GM13977 (cell line): ENCODE results near the gene UQCRC2.
"Not testable (repeated sequence)": the region's sequence is repeated elsewhere in the genome, so short reads cannot be mapped to it uniquely, and the experiment has no call there.

Experiments used
- DNase-seq: peaks from one replicate; pipeline ENCODE4 v3.0.0; 2012; ENCODE audit warnings: low spot score
- in situ Hi-C: fragments of 300-500 bp; cut with MboI; formaldehyde crosslinking; loops from one replicate; pipeline ENCODE4 v1.12.0; 2022; ENCODE audit warnings: low sequenced_read_pairs, low pct_unique_long_range_greater_than_20kb, mixed read lengths, inconsistent platforms; ENCODE audit not compliant: unreplicated experiment
- TF ChIP-seq, protein P1 (sequence below): IDR thresholded peaks from 2 replicates; pipeline ENCODE4 v1.5.1; 2012; ENCODE audit warnings: mild to moderate bottlenecking, control low read depth; ENCODE audit not compliant: insufficient read depth; ENCODE audit errors: extremely low read depth, missing control alignments

The UQCRC2 gene

DNA sequence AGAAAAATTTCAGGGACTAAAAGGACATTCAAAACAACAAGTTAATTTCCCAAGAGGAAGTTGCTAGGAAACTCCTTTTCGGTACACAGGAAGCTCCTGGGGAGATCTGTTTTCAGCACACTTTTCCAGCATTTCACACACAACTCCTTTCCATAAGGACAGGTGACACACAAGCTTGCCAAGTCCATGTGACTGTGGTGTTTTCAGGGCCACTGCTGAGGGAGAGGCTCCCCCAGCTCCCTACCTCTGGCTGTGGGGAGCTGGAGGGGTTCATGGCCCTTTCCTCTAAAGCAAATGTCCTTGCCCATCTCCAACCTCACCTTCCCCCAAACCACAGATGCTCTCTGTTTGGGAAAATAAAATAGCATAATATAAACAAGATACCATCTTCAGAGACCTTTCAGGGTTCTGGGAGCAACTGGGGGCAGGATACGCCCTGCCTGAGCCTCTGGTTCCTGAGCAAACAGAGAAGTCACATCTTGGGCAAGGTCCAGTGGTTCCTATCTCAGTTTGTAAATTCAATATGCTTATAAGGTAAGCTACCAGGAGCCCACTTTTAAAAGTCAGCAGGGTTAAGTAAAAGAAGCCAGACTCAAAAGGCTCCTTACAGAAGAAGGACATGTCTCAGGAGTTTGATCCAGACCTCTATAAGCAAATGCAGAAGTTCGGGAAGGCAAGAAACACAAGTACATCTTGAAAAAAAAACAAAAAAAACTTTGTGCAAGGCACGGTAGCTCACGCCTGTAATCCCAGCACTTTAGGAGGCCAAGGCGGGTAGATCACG, 44.7 kb downstream of the UQCRC2 start:
- in situ Hi-C loops, result loop anchor here (10.0 kb wide), 1 partner anchor 187 kb away; no protein-coding TSS in a partner anchor
- TF ChIP-seq, protein P1, sequence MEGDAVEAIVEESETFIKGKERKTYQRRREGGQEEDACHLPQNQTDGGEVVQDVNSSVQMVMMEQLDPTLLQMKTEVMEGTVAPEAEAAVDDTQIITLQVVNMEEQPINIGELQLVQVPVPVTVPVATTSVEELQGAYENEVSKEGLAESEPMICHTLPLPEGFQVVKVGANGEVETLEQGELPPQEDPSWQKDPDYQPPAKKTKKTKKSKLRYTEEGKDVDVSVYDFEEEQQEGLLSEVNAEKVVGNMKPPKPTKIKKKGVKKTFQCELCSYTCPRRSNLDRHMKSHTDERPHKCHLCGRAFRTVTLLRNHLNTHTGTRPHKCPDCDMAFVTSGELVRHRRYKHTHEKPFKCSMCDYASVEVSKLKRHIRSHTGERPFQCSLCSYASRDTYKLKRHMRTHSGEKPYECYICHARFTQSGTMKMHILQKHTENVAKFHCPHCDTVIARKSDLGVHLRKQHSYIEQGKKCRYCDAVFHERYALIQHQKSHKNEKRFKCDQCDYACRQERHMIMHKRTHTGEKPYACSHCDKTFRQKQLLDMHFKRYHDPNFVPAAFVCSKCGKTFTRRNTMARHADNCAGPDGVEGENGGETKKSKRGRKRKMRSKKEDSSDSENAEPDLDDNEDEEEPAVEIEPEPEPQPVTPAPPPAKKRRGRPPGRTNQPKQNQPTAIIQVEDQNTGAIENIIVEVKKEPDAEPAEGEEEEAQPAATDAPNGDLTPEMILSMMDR, result no peak
- no peak for DNase-seq

- TF ChIP-seq, protein P1, result no peak
- in situ Hi-C loops, result loop anchor here (5.0 to 25.0 kb wide), 2 partner anchors 81 to 286 kb away; partner anchors contain the start of gene POLR3E
- no peak for DNase-seq
Measured at GRCh38 chr16:22001591-22001990, 48.4 kb downstream of the UQCRC2 start.

- DNase-seq, result not testable (repeated sequence)
- in situ Hi-C loops, result loop anchor here (5.0 to 25.0 kb wide), 2 partner anchors 80 to 285 kb away; partner anchors contain the start of gene POLR3E
Measured at GRCh38 chr16:22002047-22002446, 48.9 kb downstream of the UQCRC2 start.

DNA sequence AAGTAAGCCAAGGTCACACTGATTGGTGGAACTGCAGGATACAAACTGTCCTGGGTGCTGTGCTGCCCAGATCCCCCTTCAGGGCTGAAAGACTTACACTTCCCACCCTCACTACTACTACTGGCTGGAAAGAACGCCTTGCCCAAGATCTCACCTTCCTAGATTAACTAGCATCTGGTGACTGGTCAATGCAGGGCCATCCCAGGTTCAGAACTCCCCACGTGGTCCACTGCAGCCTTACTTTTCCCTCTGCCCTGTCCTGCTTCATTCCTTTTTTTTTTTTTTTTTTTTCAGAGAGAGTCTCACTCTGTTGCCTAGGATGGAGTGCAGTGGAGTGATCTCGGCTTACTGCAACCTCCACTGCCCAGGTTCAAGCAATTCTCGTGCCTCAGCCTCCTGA, 50.0 kb downstream of the UQCRC2 start:
- TF ChIP-seq, protein P1, result no peak
- DNase-seq, result no peak
- in situ Hi-C loops, result loop anchor here (5.0 to 25.0 kb wide), 2 partner anchors 79 to 284 kb away; partner anchors contain the start of gene POLR3E

DNA sequence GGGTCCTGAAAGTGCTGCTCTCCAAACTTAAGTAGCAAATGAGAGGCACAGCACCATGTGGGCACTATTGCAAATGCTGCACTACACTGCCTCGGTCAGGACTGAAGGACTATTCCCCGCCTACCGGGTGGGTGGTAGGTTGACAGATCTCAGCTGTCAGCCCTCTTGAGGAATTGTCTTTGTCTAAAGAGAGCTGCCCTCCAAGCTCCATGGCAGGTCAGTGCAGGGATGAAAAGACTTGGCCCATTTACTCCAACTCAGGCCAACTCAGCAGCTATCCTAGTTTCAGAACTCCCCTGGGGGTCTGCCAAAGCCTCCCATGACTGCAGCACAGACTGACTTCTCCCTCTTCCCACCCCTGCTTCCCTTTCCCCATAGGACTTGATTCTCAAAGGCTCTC, 51.2 kb downstream of the UQCRC2 start:
- in situ Hi-C loops, result loop anchor here (5.0 to 25.0 kb wide), 2 partner anchors 78 to 283 kb away; partner anchors contain the start of gene POLR3E
- TF ChIP-seq, protein P1, result no peak
- DNase-seq, result no peak

DNA sequence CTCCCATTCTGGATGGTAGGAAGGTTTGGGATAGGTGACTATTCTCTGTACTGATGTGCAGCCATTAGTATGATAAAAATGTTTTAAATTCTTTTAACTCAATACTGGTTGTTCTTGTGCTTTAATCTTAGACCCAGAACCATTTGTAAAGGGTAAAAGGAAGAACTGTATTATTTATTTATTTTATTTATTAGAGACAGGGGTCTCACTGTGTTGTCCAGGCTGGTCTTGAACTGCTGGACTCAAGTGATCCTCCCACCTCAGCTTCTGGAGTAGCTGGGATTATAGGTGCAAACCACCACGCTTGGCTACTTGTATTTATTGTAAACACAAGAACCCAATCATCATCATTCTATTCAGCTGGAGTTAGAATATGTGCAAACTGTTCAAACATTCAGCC, 52.6 kb downstream of the UQCRC2 start:
- in situ Hi-C loops, result loop anchor here (25.0 kb wide), 1 partner anchor 282 kb away; the partner anchor contains the start of gene POLR3E
- TF ChIP-seq, protein P1, result no peak

DNA sequence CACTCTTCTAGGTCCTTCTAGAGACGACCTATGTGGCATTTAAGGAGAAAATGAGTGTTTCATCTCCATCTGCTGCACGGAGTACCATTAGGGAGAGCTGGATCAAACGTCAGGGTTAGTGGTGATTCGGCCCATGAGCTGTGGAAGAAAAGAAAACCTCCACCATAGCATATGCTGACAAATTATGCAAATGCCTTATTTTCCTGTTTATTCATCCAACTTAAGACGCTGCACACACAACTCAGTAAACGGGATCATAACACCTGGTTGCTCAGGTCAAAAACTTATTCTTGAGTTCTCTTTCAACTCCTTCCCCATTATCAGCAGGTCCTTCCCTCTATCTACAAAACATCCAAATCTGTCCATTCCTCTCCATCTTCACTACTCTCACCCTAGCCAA, 53.5 kb downstream of the UQCRC2 start:
- in situ Hi-C loops, result loop anchor here (25.0 kb wide), 1 partner anchor 281 kb away; the partner anchor contains the start of gene POLR3E
- no peak for DNase-seq
- TF ChIP-seq, protein P1, result no peak

More for the DNA sequence above, 52.6 kb downstream of the UQCRC2 start:
- DNase-seq, result no peak
